ENCODE results near the gene OR2T3. TPM values are rescaled to one million over a fixed set of nuclear protein-coding genes. Genes with fewer than 3 reads are reported as not detected.
"Not testable (repeated sequence)": the region's sequence is repeated elsewhere in the genome, so short reads cannot be mapped to it uniquely, and the experiment has no call there.

The OR2T3 gene, protein sequence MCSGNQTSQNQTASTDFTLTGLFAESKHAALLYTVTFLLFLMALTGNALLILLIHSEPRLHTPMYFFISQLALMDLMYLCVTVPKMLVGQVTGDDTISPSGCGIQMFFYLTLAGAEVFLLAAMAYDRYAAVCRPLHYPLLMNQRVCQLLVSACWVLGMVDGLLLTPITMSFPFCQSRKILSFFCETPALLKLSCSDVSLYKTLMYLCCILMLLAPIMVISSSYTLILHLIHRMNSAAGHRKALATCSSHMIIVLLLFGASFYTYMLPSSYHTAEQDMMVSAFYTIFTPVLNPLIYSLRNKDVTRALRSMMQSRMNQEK
- total RNA-seq = not detected
- polyA plus RNA-seq = not detected
- long read RNA-seq, donor 1 = 0 reads
- long read RNA-seq, donor 2 = 0 reads
- long read RNA-seq, donor 3 = 0 reads

DNA sequence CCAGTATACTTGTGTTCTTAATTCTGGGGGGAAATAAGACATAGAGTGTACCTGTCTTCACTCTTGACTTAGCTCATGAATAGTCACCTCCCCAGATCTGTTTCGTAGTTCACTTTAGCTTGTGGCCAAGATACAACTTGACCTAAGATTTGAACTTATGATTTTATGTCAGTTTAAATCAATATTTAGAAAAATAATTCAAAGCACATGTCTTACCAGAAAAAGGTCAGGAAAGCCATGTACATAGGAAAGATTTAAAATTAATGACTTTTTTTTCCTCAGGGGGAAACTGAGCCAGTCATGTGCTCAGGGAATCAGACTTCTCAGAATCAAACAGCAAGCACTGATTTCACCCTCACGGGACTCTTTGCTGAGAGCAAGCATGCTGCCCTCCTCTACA, at the start of gene OR2T3:
OR2T3 (plus strand) TSS at position 301 of the 400 bp plus-strand sequence; CDS start at position 301, 0 bp downstream.
- intact Hi-C loops (cut with DNase I); H3K27me3 ChIP-seq: not testable (repeated sequence)
- 67 to 81% (median 74%) methylated on average over 2 of the region's 2 CpGs for WGBS, 3 donors

GRCh38 chr1:248427526-248428191, 45.5 kb upstream of the OR2T3 start:
- intact Hi-C loops (cut with DNase I); DNase-seq; H3K27me3 ChIP-seq; H3K4me3 ChIP-seq; H3K4me1 ChIP-seq (ENCODE audit: insufficient read depth); H3K27ac ChIP-seq; H3K9me3 ChIP-seq; H3K36me3 ChIP-seq: not testable (repeated sequence)
- WGBS, 3 donors = 53 to 57% (median 56%) methylated on average over 3 of the region's 3 CpGs

More for the DNA sequence above, at the start of gene OR2T3:
- not testable (repeated sequence) for H3K36me3 ChIP-seq; H3K4me1 ChIP-seq (ENCODE audit: insufficient read depth); H3K9me3 ChIP-seq; DNase-seq; H3K27ac ChIP-seq; H3K4me3 ChIP-seq

- H3K4me1 ChIP-seq (ENCODE audit: insufficient read depth); DNase-seq; H3K36me3 ChIP-seq; H3K4me3 ChIP-seq; H3K27me3 ChIP-seq; H3K9me3 ChIP-seq; intact Hi-C loops (cut with DNase I); H3K27ac ChIP-seq: not testable (repeated sequence)
- WGBS, 3 donors = 74 to 92% (median 74%) methylated on average over 3 of the region's 3 CpGs
Observed at GRCh38 chr1:248428192-248428533, 45.0 kb upstream of the OR2T3 start.

DNA sequence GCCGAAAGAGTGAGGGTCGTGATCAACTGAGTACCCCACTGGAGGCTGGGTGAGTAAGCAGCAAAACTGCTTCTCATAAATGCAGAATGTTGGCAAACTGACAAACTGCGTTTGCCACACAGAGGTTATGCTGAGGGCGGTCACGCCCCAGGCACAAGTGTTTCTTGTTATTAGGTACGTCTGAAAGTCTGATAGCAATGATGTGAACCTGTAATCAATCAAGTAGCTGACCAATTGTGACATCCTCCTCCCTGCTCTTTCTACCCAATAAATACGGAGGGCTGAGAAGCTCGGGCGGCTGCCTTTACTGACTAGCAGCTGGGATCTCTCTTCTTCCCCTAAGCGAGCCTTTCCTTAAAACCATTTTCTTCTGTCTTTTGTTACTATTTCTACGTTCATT, 41.5 kb upstream of the OR2T3 start:
- DNase-seq; intact Hi-C loops (cut with DNase I): not testable (repeated sequence)
- 69 to 74% (median 70%) methylated on average over 11 of the region's 11 CpGs for WGBS, 3 donors

DNA sequence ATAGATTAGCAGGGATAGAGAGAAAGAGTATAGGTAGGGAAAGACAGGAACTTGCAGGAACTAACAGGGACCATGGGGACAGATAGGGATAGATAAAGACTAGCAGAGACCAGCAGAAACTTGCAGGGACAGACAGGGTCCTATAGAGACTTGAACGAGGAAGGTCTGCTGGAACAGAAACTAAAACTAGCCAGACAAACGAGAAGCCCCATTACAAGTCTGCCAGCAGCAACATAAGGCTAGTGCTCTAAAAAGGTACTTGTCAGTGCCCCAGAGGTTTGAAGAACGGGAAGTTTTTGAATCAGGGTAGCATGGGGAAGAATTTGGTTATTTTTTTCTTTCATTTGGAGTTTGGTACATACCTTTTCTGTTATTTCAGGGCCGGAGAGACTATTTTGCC, 41.0 kb upstream of the OR2T3 start:
- H3K27me3 ChIP-seq; H3K4me3 ChIP-seq; intact Hi-C loops (cut with DNase I); H3K36me3 ChIP-seq; H3K4me1 ChIP-seq (ENCODE audit: insufficient read depth); DNase-seq; H3K9me3 ChIP-seq; H3K27ac ChIP-seq: not testable (repeated sequence)
- WGBS, 3 donors = 50 to 59% (median 53%) methylated on average over 4 of the region's 4 CpGs

More for the DNA sequence above, 41.5 kb upstream of the OR2T3 start:
- H3K4me3 ChIP-seq; H3K27ac ChIP-seq; H3K36me3 ChIP-seq; H3K27me3 ChIP-seq; H3K4me1 ChIP-seq (ENCODE audit: insufficient read depth); H3K9me3 ChIP-seq: not testable (repeated sequence)

GRCh38 chr1:248433811-248434415, 39.2 kb upstream of the OR2T3 start:
- H3K4me1 ChIP-seq (ENCODE audit: insufficient read depth); H3K9me3 ChIP-seq; H3K36me3 ChIP-seq; H3K27ac ChIP-seq; H3K4me3 ChIP-seq; DNase-seq; intact Hi-C loops (cut with DNase I); H3K27me3 ChIP-seq: not testable (repeated sequence)
- 90 to 92% (median 91%) methylated on average over 35 to 37 of the region's 38 CpGs for WGBS, 3 donors

- H3K27me3 ChIP-seq; H3K9me3 ChIP-seq; intact Hi-C loops (cut with DNase I); H3K36me3 ChIP-seq; DNase-seq; H3K27ac ChIP-seq; H3K4me1 ChIP-seq (ENCODE audit: insufficient read depth); H3K4me3 ChIP-seq: not testable (repeated sequence)
- WGBS, 3 donors = 68 to 86% (median 76%) methylated on average over 4 to 6 of the region's 6 CpGs
Observed at GRCh38 chr1:248434913-248435312, 38.2 kb upstream of the OR2T3 start.

DNA sequence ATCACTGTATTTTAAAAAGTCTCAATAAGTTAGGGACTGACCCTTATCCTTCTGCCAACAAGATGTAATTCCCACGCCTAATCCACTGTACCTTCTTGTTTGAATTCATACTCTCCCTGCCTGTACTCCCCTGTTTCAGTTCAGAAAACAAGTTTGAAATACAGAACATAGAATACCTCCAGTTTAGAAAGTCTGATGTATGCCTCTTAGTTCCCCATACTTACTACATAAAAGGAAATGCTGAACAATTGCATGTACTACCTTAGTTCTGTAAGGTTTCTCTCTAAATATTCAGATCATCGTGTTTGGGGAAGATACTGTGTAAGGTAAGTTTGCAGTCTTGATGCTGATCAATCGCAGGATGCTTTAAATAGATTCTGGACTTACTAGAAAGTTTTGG, 36.8 kb upstream of the OR2T3 start:
- H3K4me3 ChIP-seq; H3K27ac ChIP-seq; H3K36me3 ChIP-seq; H3K4me1 ChIP-seq (ENCODE audit: insufficient read depth); H3K27me3 ChIP-seq; H3K9me3 ChIP-seq; DNase-seq; intact Hi-C loops (cut with DNase I): not testable (repeated sequence)
- WGBS, 3 donors = 50 to 78% (median 56%) methylated on average over 3 of the region's 3 CpGs

GRCh38 chr1:248438668-248439067, 34.5 kb upstream of the OR2T3 start:
- DNase-seq; H3K4me1 ChIP-seq (ENCODE audit: insufficient read depth); H3K27ac ChIP-seq; intact Hi-C loops (cut with DNase I); H3K36me3 ChIP-seq; H3K9me3 ChIP-seq; H3K27me3 ChIP-seq; H3K4me3 ChIP-seq: not testable (repeated sequence)
- WGBS, 3 donors = 33 to 67% (median 46%) methylated on average over 1 of the region's 1 CpG

GRCh38 chr1:248439283-248439682, 33.9 kb upstream of the OR2T3 start:
- H3K36me3 ChIP-seq; intact Hi-C loops (cut with DNase I); H3K4me3 ChIP-seq; H3K27me3 ChIP-seq; H3K9me3 ChIP-seq; H3K4me1 ChIP-seq (ENCODE audit: insufficient read depth); H3K27ac ChIP-seq; DNase-seq: not testable (repeated sequence)
- 58 to 66% (median 61%) methylated on average over 5 of the region's 5 CpGs for WGBS, 3 donors

GRCh38 chr1:248442500-248443277, 30.5 kb upstream of the OR2T3 start:
- H3K27me3 ChIP-seq; DNase-seq; H3K4me3 ChIP-seq; H3K4me1 ChIP-seq (ENCODE audit: insufficient read depth); H3K9me3 ChIP-seq; H3K36me3 ChIP-seq; H3K27ac ChIP-seq: not testable (repeated sequence)
- intact Hi-C loops (cut with DNase I) = loop anchor here in 2 of 4 donors (10.0 kb wide), 1 partner anchor 202 kb away; the partner anchor contains the start of gene OR2T35 (in 2 of the 2)
- WGBS, 3 donors = 32 to 50% (median 44%) methylated on average over 1 of the region's 2 CpGs
